ENCODE measurements around the gene ABLIM2.

DNA sequence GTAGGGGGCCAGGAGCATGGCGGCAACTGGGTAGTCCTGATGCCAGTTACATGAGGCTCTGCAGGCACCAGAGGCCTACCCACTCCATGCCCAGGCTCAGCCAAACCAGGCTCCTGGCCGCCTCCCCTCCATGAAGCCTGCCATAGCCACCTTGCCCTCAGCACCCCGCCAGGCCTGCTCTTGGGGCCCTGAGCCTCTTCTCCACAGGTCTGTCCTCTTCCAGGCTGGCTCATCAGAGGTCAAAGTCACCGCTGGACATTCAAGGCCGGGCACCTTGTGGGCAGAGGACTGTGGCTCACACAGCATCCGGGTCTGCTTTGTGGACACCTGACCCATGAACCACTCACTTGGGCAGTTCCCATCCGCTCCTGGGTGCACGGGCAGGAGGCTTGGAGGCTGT, 158.9 kb downstream of the ABLIM2 start:
- TF ChIP-seq POLR2AphosphoS5 (IDR thresholded peaks at IDR 0.05; ENCODE audit: low read depth) (no peak), GABPA (IDR thresholded peaks at IDR 0.05; ENCODE audit: low read depth) (no peak), SPI1 (IDR thresholded peaks at IDR 0.05; ENCODE audit: borderline replicate concordance, low read depth) (no peak)
- TF ChIP-seq, protein P1, sequence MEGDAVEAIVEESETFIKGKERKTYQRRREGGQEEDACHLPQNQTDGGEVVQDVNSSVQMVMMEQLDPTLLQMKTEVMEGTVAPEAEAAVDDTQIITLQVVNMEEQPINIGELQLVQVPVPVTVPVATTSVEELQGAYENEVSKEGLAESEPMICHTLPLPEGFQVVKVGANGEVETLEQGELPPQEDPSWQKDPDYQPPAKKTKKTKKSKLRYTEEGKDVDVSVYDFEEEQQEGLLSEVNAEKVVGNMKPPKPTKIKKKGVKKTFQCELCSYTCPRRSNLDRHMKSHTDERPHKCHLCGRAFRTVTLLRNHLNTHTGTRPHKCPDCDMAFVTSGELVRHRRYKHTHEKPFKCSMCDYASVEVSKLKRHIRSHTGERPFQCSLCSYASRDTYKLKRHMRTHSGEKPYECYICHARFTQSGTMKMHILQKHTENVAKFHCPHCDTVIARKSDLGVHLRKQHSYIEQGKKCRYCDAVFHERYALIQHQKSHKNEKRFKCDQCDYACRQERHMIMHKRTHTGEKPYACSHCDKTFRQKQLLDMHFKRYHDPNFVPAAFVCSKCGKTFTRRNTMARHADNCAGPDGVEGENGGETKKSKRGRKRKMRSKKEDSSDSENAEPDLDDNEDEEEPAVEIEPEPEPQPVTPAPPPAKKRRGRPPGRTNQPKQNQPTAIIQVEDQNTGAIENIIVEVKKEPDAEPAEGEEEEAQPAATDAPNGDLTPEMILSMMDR (IDR thresholded peaks at IDR 0.05; ENCODE audit: insufficient read depth, low read length), result no peak
- TF ChIP-seq, protein P2, sequence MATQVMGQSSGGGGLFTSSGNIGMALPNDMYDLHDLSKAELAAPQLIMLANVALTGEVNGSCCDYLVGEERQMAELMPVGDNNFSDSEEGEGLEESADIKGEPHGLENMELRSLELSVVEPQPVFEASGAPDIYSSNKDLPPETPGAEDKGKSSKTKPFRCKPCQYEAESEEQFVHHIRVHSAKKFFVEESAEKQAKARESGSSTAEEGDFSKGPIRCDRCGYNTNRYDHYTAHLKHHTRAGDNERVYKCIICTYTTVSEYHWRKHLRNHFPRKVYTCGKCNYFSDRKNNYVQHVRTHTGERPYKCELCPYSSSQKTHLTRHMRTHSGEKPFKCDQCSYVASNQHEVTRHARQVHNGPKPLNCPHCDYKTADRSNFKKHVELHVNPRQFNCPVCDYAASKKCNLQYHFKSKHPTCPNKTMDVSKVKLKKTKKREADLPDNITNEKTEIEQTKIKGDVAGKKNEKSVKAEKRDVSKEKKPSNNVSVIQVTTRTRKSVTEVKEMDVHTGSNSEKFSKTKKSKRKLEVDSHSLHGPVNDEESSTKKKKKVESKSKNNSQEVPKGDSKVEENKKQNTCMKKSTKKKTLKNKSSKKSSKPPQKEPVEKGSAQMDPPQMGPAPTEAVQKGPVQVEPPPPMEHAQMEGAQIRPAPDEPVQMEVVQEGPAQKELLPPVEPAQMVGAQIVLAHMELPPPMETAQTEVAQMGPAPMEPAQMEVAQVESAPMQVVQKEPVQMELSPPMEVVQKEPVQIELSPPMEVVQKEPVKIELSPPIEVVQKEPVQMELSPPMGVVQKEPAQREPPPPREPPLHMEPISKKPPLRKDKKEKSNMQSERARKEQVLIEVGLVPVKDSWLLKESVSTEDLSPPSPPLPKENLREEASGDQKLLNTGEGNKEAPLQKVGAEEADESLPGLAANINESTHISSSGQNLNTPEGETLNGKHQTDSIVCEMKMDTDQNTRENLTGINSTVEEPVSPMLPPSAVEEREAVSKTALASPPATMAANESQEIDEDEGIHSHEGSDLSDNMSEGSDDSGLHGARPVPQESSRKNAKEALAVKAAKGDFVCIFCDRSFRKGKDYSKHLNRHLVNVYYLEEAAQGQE (IDR thresholded peaks at IDR 0.05; ENCODE audit: insufficient replicate concordance, low read depth), result no peak
